ENCODE results near the gene STAB1.

GRCh38 chr3:52516509-52517195, 21.5 kb downstream of the STAB1 start:
- TF ChIP-seq CTCF (IDR thresholded peaks at IDR 0.05 in 8 of 11, conservative IDR thresholded peaks at IDR 0.05 in 3 of 11) = no peak
- peak in 1 of 3 donors; percentile 31 for TF ChIP-seq POLR2AphosphoS5 (IDR thresholded peaks at IDR 0.05)
- TF ChIP-seq POLR2A (IDR thresholded peaks at IDR 0.05) = no peak
